OCI-LY1 (cell line): ENCODE results near the gene CHN2.

ENCODE experiments used
- H2AFZ ChIP-seq: fragments of 200-600 bp; sonication (generic), shearing (Covaris generic); 2 replicates; pipeline ENCODE4 v1.6.0; 2014; ENCODE audit warnings: antibody characterized with exemption, mild to moderate bottlenecking, low read length
- H3F3A ChIP-seq: fragments of 200-600 bp; sonication (generic), shearing (Covaris generic); 2 replicates; pipeline ENCODE4 v1.6.0; 2014; ENCODE audit warnings: mild to moderate bottlenecking, antibody characterized with exemption, low read length, moderate library complexity; ENCODE audit not compliant: insufficient read depth
- H3K27ac ChIP-seq: fragments of 200-600 bp; sonication (generic); 2 replicates; pipeline ENCODE4 v1.5.1; 2014; ENCODE audit warnings: low read length, mixed run types, mild to moderate bottlenecking, low read depth; ENCODE audit not compliant: poor library complexity, severe bottlenecking
- H3K27me3 ChIP-seq: fragments of 200-600 bp; sonication (generic); 2 replicates; pipeline ENCODE4 v1.6.0; 2014; ENCODE audit warnings: antibody characterized with exemption, mild to moderate bottlenecking, low read length, moderate library complexity; ENCODE audit not compliant: insufficient read depth
- H3K36me3 ChIP-seq: fragments of 200-600 bp; sonication (generic); 2 replicates; pipeline ENCODE4 v1.6.1; 2014; ENCODE audit warnings: mild to moderate bottlenecking, antibody characterized with exemption, low read length, moderate library complexity, mixed read lengths; ENCODE audit not compliant: insufficient read depth
- H3K4me1 ChIP-seq: fragments of 200-600 bp; sonication (generic); 2 replicates; pipeline ENCODE4 v1.5.1; 2014; ENCODE audit warnings: mild to moderate bottlenecking, low read length, moderate library complexity; ENCODE audit not compliant: insufficient read depth, severe bottlenecking
- H3K4me2 ChIP-seq: fragments of 200-600 bp; sonication (generic), shearing (Covaris generic); 2 replicates; pipeline ENCODE4 v1.6.1; 2014; ENCODE audit warnings: low read length
- H3K4me3 ChIP-seq: fragments of 200-600 bp; sonication (generic); 2 replicates; pipeline ENCODE4 v1.5.1; 2014; ENCODE audit warnings: low read length, low read depth, mild to moderate bottlenecking, mixed read lengths; ENCODE audit not compliant: poor library complexity, severe bottlenecking
- H3K79me2 ChIP-seq: fragments of 200-600 bp; shearing (Covaris generic); 2 replicates; pipeline ENCODE4 v1.6.1; 2016; ENCODE audit warnings: mixed run types, low read length, mixed read lengths; ENCODE audit not compliant: insufficient read depth
- H3K9ac ChIP-seq: fragments of 200-600 bp; sonication (generic), shearing (Covaris generic); 2 replicates; pipeline ENCODE4 v1.6.1; 2014; ENCODE audit warnings: mild to moderate bottlenecking, low read length, mixed read lengths
- H3K9me2 ChIP-seq: fragments of 200-600 bp; sonication (generic), shearing (Covaris generic); 2 replicates; pipeline ENCODE4 v1.6.1; 2014; ENCODE audit warnings: low read depth, mild to moderate bottlenecking, low read length, mixed read lengths
- H3K9me3 ChIP-seq: fragments of 200-600 bp; shearing (Covaris generic); 2 replicates; pipeline ENCODE4 v1.6.1; 2014; ENCODE audit warnings: low read length, mixed read lengths
- H4K20me1 ChIP-seq: fragments of 200-600 bp; sonication (generic), shearing (Covaris generic); 2 replicates; pipeline ENCODE4 v1.6.0; 2016; ENCODE audit warnings: mild to moderate bottlenecking, low read length; ENCODE audit not compliant: insufficient read depth
- CTCF ChIP-seq: fragments of 200-600 bp; sonication (generic), shearing (Covaris generic); IDR thresholded peaks from 2 replicates; pipeline ENCODE4 v1.5.1; 2017; ENCODE audit warnings: mild to moderate bottlenecking, antibody characterized with exemption, low read length, moderate library complexity, mixed read lengths
- EZH2 ChIP-seq: fragments of 200-600 bp; sonication (generic), shearing (Covaris generic); IDR thresholded peaks from 2 replicates; pipeline ENCODE4 v1.8.0; 2017; ENCODE audit warnings: borderline replicate concordance, mixed run types, mild to moderate bottlenecking, antibody characterized with exemption, low read length, moderate library complexity, mixed read lengths

Gene CHN2

GRCh38 chr7:29275018-29275318, 80.4 kb downstream of the CHN2 start:
- Histone ChIP-seq H3K27me3 (no peaks in the 10 kb centered on the region), H2AFZ (no peak overlapping the region)

GRCh38 chr7:29275493-29275892, 80.9 kb downstream of the CHN2 start:
- no peak for TF ChIP-seq CTCF
- no peak for TF ChIP-seq EZH2
- no peaks in the 10 kb centered on the region for H3F3A ChIP-seq
- H3K9me3 ChIP-seq, result no peaks in the 10 kb centered on the region
- no peaks in the 10 kb centered on the region for H3K36me3 ChIP-seq
- no peaks in the 10 kb centered on the region for H3K4me1 ChIP-seq
- no peak overlapping the region for H3K4me2 ChIP-seq
- H3K79me2 ChIP-seq, result no peaks in the 10 kb centered on the region
- H3K27ac ChIP-seq, result no peak overlapping the region
- no peak overlapping the region for H2AFZ ChIP-seq
- H3K9ac ChIP-seq, result no peak overlapping the region
- no peaks in the 10 kb centered on the region for H4K20me1 ChIP-seq
- no peaks in the 10 kb centered on the region for H3K9me2 ChIP-seq
- no peaks in the 10 kb centered on the region for H3K27me3 ChIP-seq
- no peak overlapping the region for H3K4me3 ChIP-seq

More at GRCh38 chr7:29275018-29275318, 80.4 kb downstream of the CHN2 start:
- H3K9ac ChIP-seq, result no peak overlapping the region
- no peaks in the 10 kb centered on the region for H3K79me2 ChIP-seq
- no peak overlapping the region for H3K27ac ChIP-seq
- H4K20me1 ChIP-seq, result no peaks in the 10 kb centered on the region
- no peaks in the 10 kb centered on the region for H3K4me1 ChIP-seq
- no peak overlapping the region for H3K4me2 ChIP-seq
- no peaks in the 10 kb centered on the region for H3K9me2 ChIP-seq
- H3K9me3 ChIP-seq, result no peaks in the 10 kb centered on the region
- no peaks in the 10 kb centered on the region for H3F3A ChIP-seq
- no peak for TF ChIP-seq CTCF
- H3K36me3 ChIP-seq, result no peaks in the 10 kb centered on the region
- H3K4me3 ChIP-seq, result no peak overlapping the region

- Histone ChIP-seq H3K36me3 (no peaks in the 10 kb centered on the region), H3K9me3 (no peaks in the 10 kb centered on the region), H3K79me2 (no peaks in the 10 kb centered on the region), H3F3A (no peaks in the 10 kb centered on the region), H3K9ac (no peak overlapping the region), H3K27me3 (no peaks in the 10 kb centered on the region), H3K4me3 (no peak overlapping the region), H4K20me1 (no peaks in the 10 kb centered on the region), H3K4me1 (no peaks in the 10 kb centered on the region), H2AFZ (no peak overlapping the region), H3K4me2 (no peak overlapping the region), H3K9me2 (no peaks in the 10 kb centered on the region), H3K27ac (no peak overlapping the region)
- TF ChIP-seq EZH2 (no peak), CTCF (no peak)
These were observed 81.6 kb downstream of the CHN2 start for GRCh38 chr7:29276199-29276598.
